Endothelial cell of umbilical vein (primary cell): ENCODE measurements around the gene AQP7. TPM values are rescaled to one million over a fixed set of nuclear protein-coding genes. Genes with fewer than 3 reads are reported as not detected.

Source experiments
- BruUV-seq: library from RNA; stranded (reverse); fragments of 400-500 nt; replicated peaks from 2 replicates; lab custom pipeline; 2021; lab: Mats Ljungman, UMichigan
- CTCF ChIA-PET: fragments of 300-600, 350-600 bp; sonication (Branson Sonifier 250); formaldehyde crosslinking; loops from one replicate; lab custom pipeline; 2021; ENCODE audit warnings: antibody characterized with exemption, inconsistent platforms; lab: Charles Lee
- POLR2A ChIA-PET: fragments of 300-600, 350-600 bp; sonication (Branson Sonifier 250); formaldehyde crosslinking; loops from one replicate; lab custom pipeline; 2021; ENCODE audit warnings: antibody characterized with exemption, inconsistent platforms; lab: Charles Lee
- DNase-seq: peaks from one replicate; pipeline ENCODE4 v3.0.0-alpha.2; 2011; ENCODE audit warnings: low read depth, low spot score
- FAIRE-seq: peaks from 2 replicates; lab custom pipeline; 2011; peaks lifted over from hg19 to GRCh38; lab: Jason Lieb, UNC
- H2AFZ ChIP-seq: 2 replicates; pipeline ENCODE4 v1.6.0; 2012; ENCODE audit warnings: low read depth, low read length, control low read depth, inconsistent platforms
- H3K27ac ChIP-seq: 2 replicates; pipeline ENCODE4 v1.5.1; 2011; ENCODE audit warnings: low read depth, mild to moderate bottlenecking, control low read depth, low read length, moderate library complexity; ENCODE audit not compliant: insufficient read depth
- H3K27me3 ChIP-seq, 2 experiments: 2 replicates each; pipeline versions ENCODE4 v1.6.0 to v1.6.1; 2011; ENCODE audit warnings: low read length in 2 of 2, mixed read lengths in 1 of 2; ENCODE audit not compliant: control insufficient read depth in 2 of 2, insufficient read depth in 2 of 2
- H3K36me3 ChIP-seq, 2 experiments: 2 replicates in 1 of 2; 3 replicates in 1 of 2; pipeline ENCODE4 v1.5.1; 2011; ENCODE audit warnings: low read length in 2 of 2, mild to moderate bottlenecking in 1 of 2, moderate library complexity in 1 of 2; ENCODE audit not compliant: control insufficient read depth in 2 of 2, insufficient read depth in 2 of 2; ENCODE audit errors: extremely low read depth in 1 of 2
- H3K4me1 ChIP-seq: 3 replicates; pipeline ENCODE4 v1.5.1; 2011; ENCODE audit warnings: mild to moderate bottlenecking, low read length; ENCODE audit not compliant: control insufficient read depth, insufficient read depth; ENCODE audit errors: extremely low read depth
- H3K4me2 ChIP-seq: 2 replicates; pipeline ENCODE4 v1.6.1; 2011; ENCODE audit warnings: low read length, control low read depth, mixed read lengths; ENCODE audit not compliant: insufficient read depth
- H3K4me3 ChIP-seq, 3 experiments: fragments of 200-600 bp in 1 of 3; sonication (generic), shearing (Covaris generic) in 1 of 3; replicated peaks in 1 of 3; 2 replicates each; pipeline ENCODE4 v1.5.1; 2011 to 2016; ENCODE audit warnings: control low read depth in 3 of 3, low read length in 3 of 3, mild to moderate bottlenecking in 2 of 3, inconsistent platforms in 1 of 3, low read depth in 1 of 3, moderate library complexity in 1 of 3; ENCODE audit not compliant: insufficient read depth in 1 of 3
- H3K79me2 ChIP-seq: 2 replicates; pipeline ENCODE4 v1.6.0; 2012; ENCODE audit warnings: low read length, inconsistent platforms; ENCODE audit not compliant: control insufficient read depth, insufficient read depth
- H3K9ac ChIP-seq: replicated peaks from 2 replicates; pipeline ENCODE3; 2011; ENCODE audit warnings: low read length, control low read depth; ENCODE audit not compliant: insufficient read depth; ENCODE audit errors: extremely low read depth
- H3K9me1 ChIP-seq: replicated peaks from 3 replicates; pipeline ENCODE4 v1.6.0; 2011; ENCODE audit warnings: mild to moderate bottlenecking, low read length; ENCODE audit not compliant: control insufficient read depth, insufficient read depth; ENCODE audit errors: extremely low read depth
- H3K9me3 ChIP-seq: replicated peaks from 2 replicates; pipeline ENCODE4 v1.5.1; 2012; ENCODE audit warnings: low read length, inconsistent platforms; ENCODE audit not compliant: control insufficient read depth, insufficient read depth
- H4K20me1 ChIP-seq: replicated peaks from 2 replicates; pipeline ENCODE3; 2011; ENCODE audit warnings: mild to moderate bottlenecking, low read length; ENCODE audit not compliant: control insufficient read depth, insufficient read depth; ENCODE audit errors: extremely low read depth
- CTCF ChIP-seq, 2 donors: IDR thresholded peaks; 1 replicate in 1 of 2; 2 replicates in 1 of 2; pipeline ENCODE4 v1.5.1; 2011; ENCODE audit warnings: low read length in 2 of 2, mild to moderate bottlenecking in 2 of 2, moderate library complexity in 2 of 2, control low read depth in 1 of 2, inconsistent platforms in 1 of 2, low read depth in 1 of 2; ENCODE audit not compliant: insufficient read depth in 1 of 2; ENCODE audit errors: extremely low read depth in 1 of 2
- EZH2 ChIP-seq: IDR thresholded peaks from 2 replicates; pipeline ENCODE4 v1.6.1; 2012; ENCODE audit warnings: borderline replicate concordance, low read depth, mild to moderate bottlenecking, moderate library complexity, low read length, inconsistent platforms; ENCODE audit not compliant: severe bottlenecking
- POLR2AphosphoS5 ChIP-seq: IDR thresholded peaks from 2 replicates; pipeline ENCODE4 v1.6.1; 2012; ENCODE audit warnings: low read depth, mild to moderate bottlenecking, control low read depth, low read length, moderate library complexity; ENCODE audit not compliant: insufficient read depth
- dilution Hi-C: fragments of 300-500 bp; cut with MboI; formaldehyde crosslinking; loops from one replicate; pipeline ENCODE4 v1.15.0; 2019; ENCODE audit warnings: low sequenced_read_pairs; ENCODE audit not compliant: extremely low pct_ligation_motif_present
- intact Hi-C: fragments of 100-400 bp; cut with micrococcal nuclease; formaldehyde crosslinking; loops from one replicate; pipeline ENCODE4 v1.10.0; 2022
- polyA plus RNA-seq, 4 experiments: library from polyadenylated mRNA; depleted of rRNA in 3 of 4; stranded (reverse) in 3 of 4; unstranded in 1 of 4; fragments of >200 nt; gene quantifications; 2 replicates each; pipeline versions ENCODE4 v1.2.1 to v1.2.3, GENCODE V29; 2011 to 2012; ENCODE audit warnings: missing spikeins in 1 of 4
- total RNA-seq: library from RNA; stranded (reverse); gene quantifications from 2 replicates; pipeline ENCODE4 v1.2.3, GENCODE V29; 2021

AQP7 gene
- total and polyA plus RNA-seq, 2 donors (not counting 3 experiments of a cell fraction or from before 2014, with no cell fraction given): 3.7 TPM; not detected in 1

- intact Hi-C loops: no loop called here
These were observed 31.5 kb upstream of the AQP7 start for GRCh38 chr9:33433871-33434270.

More at GRCh38 chr9:33433871-33434270, 31.5 kb upstream of the AQP7 start:
- no peaks in the 10 kb centered on the region for H3K79me2 ChIP-seq
- H3K4me1 ChIP-seq: no peaks in the 10 kb centered on the region
- BruUV-seq: no TSS peak
- no peaks in the 10 kb centered on the region for H3K9me3 ChIP-seq
- no peaks in the 10 kb centered on the region for H3K36me3 ChIP-seq
- dilution Hi-C loops: no loop called here
- ChIA-PET POLR2A (no interaction called here), CTCF (interaction anchor here (0.9 to 3.7 kb wide), 8 partner anchors 14 to 190 kb away, joined by 3 to 35 read pairs (median 6); partner anchors contain the start of gene AQP3)
- no peak for DNase-seq
- H2AFZ ChIP-seq: no peak overlapping the region
- no peaks in the 10 kb centered on the region for H3K9me1 ChIP-seq
- no peak overlapping the region for H3K4me3 ChIP-seq
- no peak for FAIRE-seq
- no peak overlapping the region for H3K9ac ChIP-seq
- H3K27me3 ChIP-seq: peaks cover 2 to 6% of the 10 kb centered on the region in 2 experiments
- H3K27ac ChIP-seq: no peak overlapping the region
- no peak for TF ChIP-seq EZH2
- TF ChIP-seq CTCF (IDR thresholded peaks at IDR 0.05; ENCODE audit: extremely low read depth in 1 of 2, insufficient read depth in 1 of 2, low read depth in 1 of 2, low read length in 2 of 2): no peak
- no peak for TF ChIP-seq POLR2AphosphoS5
- H3K4me2 ChIP-seq: no peak overlapping the region
- H4K20me1 ChIP-seq: no peaks in the 10 kb centered on the region
